Ectodermal cell (in vitro differentiated cells): ENCODE results near the gene ZNF277.
A peak's percentile ranks its signal among the peaks of the same experiment; 100 is the strongest.

ENCODE experiments used
- H3K27ac ChIP-seq: 2 replicates; pipeline ENCODE4 v1.7.0; 2013; ENCODE audit warnings: mild to moderate bottlenecking, low read depth, low read length; ENCODE audit not compliant: insufficient read depth, poor library complexity, severe bottlenecking
- H3K27me3 ChIP-seq: 2 replicates; pipeline ENCODE4 v1.7.0; 2013; ENCODE audit warnings: mild to moderate bottlenecking, low read length; ENCODE audit not compliant: insufficient read depth, control insufficient read depth, poor library complexity, severe bottlenecking
- H3K36me3 ChIP-seq: one replicate; pipeline ENCODE4 v1.7.0; 2013; ENCODE audit warnings: low read length; ENCODE audit not compliant: control insufficient read depth, insufficient read depth
- H3K4me1 ChIP-seq: one replicate; pipeline ENCODE4 v1.7.0; 2013; ENCODE audit warnings: low read length; ENCODE audit not compliant: control insufficient read depth, insufficient read depth
- H3K4me3 ChIP-seq: 2 replicates; pipeline ENCODE4 v1.7.0; 2013; ENCODE audit warnings: low read depth, low read length, control low read depth; ENCODE audit not compliant: insufficient read depth
- H3K9me3 ChIP-seq: 2 replicates; pipeline ENCODE4 v1.7.0; 2013; ENCODE audit warnings: mild to moderate bottlenecking, low read length, moderate library complexity; ENCODE audit not compliant: control insufficient read depth
- WGBS, 2 experiments: methylation state at CpG; one replicate each; pipeline ENCODE4 v1.1.7; 2013; ENCODE audit warnings: missing lambda C conversion rate in 2 of 2; 5-methylcytosine and 5-hydroxymethylcytosine counted together

Gene ZNF277

GRCh38 chr7:112199035-112199655 is 7.3 kb upstream of the ZNF277 start:
- Histone ChIP-seq H3K4me3 (no peak overlapping the region), H3K4me1 (peaks cover 7% of the 10 kb centered on the region), H3K9me3 (no peaks in the 10 kb centered on the region), H3K36me3 (no peaks in the 10 kb centered on the region), H3K27ac (no peak overlapping the region), H3K27me3 (no peaks in the 10 kb centered on the region)
- WGBS, 2 experiments, result 88 to 89% methylated on average over 2 of the region's 2 CpGs

DNA sequence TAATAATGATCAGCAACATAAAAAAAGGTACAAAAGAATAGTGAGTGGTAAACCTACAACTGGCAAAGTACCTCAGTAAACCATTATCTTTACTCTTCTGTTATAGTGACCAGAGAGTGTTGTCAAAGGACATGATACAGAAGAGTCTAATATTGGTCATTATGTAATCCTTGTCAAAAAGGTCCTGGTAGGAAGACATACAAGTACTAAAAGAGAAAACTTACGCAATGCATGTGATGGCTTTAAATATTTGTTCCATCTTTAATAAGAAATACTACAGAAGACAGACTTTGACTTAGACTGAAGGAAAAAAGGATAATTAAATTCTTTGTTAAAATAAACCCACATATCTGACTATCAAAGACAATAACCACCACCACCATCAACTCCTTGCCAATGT is 6.8 kb upstream of the ZNF277 start:
- no peak overlapping the region for H3K4me3 ChIP-seq
- 100% methylated on average over 1 of the region's 1 CpG; no CpG with 5 or more reads in 1 of the 2 experiments for WGBS, 2 experiments
- peaks cover 7% of the 10 kb centered on the region for H3K4me1 ChIP-seq
- no peak overlapping the region for H3K27ac ChIP-seq
- no peaks in the 10 kb centered on the region for H3K9me3 ChIP-seq
- H3K27me3 ChIP-seq, result no peaks in the 10 kb centered on the region
- no peaks in the 10 kb centered on the region for H3K36me3 ChIP-seq

GRCh38 chr7:112201411-112201810 is 5.1 kb upstream of the ZNF277 start:
- Histone ChIP-seq H3K4me1 (peaks cover 7% of the 10 kb centered on the region), H3K27ac (no peak overlapping the region)
- WGBS, 2 experiments, result 96% methylated on average over 4 to 6 of the region's 6 CpGs

DNA sequence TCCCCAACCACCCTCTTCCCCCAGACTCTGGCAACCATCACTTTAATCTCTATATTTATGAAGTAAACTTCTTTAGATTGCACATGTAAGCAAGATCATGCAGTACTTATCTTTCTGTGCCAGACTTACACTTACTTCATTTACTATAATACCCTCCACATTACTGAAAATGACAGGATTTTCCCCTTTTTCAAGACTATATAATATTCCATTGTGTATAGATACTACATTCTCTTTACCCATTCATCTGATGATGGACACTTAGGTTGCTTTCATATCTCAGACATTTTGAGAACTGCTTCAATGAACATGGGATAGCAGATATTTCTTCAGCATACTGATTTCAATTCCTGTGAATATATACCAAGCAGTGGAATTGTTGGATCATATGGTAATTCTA is 4.7 kb upstream of the ZNF277 start:
- H3K27me3 ChIP-seq, result no peaks in the 10 kb centered on the region
- no peaks in the 10 kb centered on the region for H3K9me3 ChIP-seq
- no peak overlapping the region for H3K27ac ChIP-seq
- peaks cover 7% of the 10 kb centered on the region for H3K4me1 ChIP-seq
- H3K4me3 ChIP-seq, result no peak overlapping the region
- no peaks in the 10 kb centered on the region for H3K36me3 ChIP-seq

More at GRCh38 chr7:112201411-112201810, 5.1 kb upstream of the ZNF277 start:
- Histone ChIP-seq H3K4me3 (no peak overlapping the region), H3K9me3 (no peaks in the 10 kb centered on the region), H3K27me3 (no peaks in the 10 kb centered on the region), H3K36me3 (no peaks in the 10 kb centered on the region)

DNA sequence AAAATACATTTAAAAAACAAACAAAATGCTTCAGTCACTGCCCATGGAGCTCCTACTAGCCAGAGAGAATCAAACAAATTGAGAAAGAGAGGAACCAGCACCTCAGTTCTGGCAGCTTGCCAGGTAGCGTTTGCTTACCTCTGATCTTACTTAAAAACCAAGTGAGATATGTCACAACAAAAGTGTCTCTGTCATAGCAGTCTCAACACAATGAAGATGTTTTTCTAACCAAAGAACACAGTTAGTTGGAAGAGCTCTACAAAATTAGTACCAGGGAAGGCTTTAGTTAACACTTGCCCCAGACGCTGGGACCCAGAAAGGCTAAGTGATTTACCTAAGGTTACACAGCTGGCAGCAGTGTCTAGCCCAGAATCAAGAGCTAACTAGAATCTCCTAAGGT is 3.7 kb upstream of the ZNF277 start:
- no peaks in the 10 kb centered on the region for H3K27me3 ChIP-seq
- no peak overlapping the region for H3K27ac ChIP-seq
- no peaks in the 10 kb centered on the region for H3K9me3 ChIP-seq
- no peak overlapping the region for H3K4me3 ChIP-seq
- peaks cover 7% of the 10 kb centered on the region for H3K4me1 ChIP-seq
- H3K36me3 ChIP-seq, result no peaks in the 10 kb centered on the region
- 81 to 89% methylated on average over 2 of the region's 2 CpGs for WGBS, 2 experiments

GRCh38 chr7:112203365-112203739 is 3.1 kb upstream of the ZNF277 start:
- Histone ChIP-seq H3K4me1 (peaks cover 7% of the 10 kb centered on the region), H3K27ac (no peak overlapping the region), H3K4me3 (no peak overlapping the region), H3K9me3 (no peaks in the 10 kb centered on the region), H3K27me3 (no peaks in the 10 kb centered on the region), H3K36me3 (no peaks in the 10 kb centered on the region)
- WGBS, 2 experiments, result 50% methylated on average over 2 of the region's 4 CpGs; no CpG with 5 or more reads in 1 of the 2 experiments

GRCh38 chr7:112204499-112205342 is 1.8 kb upstream of the ZNF277 start:
- Histone ChIP-seq H3K9me3 (no peaks in the 10 kb centered on the region), H3K4me3 (peak overlapping the region; percentile 98), H3K27ac (no peak overlapping the region), H3K4me1 (peaks cover 7% of the 10 kb centered on the region), H3K27me3 (no peaks in the 10 kb centered on the region), H3K36me3 (no peaks in the 10 kb centered on the region)
- 0 to 1% methylated on average over 10 to 14 of the region's 14 CpGs for WGBS, 2 experiments

DNA sequence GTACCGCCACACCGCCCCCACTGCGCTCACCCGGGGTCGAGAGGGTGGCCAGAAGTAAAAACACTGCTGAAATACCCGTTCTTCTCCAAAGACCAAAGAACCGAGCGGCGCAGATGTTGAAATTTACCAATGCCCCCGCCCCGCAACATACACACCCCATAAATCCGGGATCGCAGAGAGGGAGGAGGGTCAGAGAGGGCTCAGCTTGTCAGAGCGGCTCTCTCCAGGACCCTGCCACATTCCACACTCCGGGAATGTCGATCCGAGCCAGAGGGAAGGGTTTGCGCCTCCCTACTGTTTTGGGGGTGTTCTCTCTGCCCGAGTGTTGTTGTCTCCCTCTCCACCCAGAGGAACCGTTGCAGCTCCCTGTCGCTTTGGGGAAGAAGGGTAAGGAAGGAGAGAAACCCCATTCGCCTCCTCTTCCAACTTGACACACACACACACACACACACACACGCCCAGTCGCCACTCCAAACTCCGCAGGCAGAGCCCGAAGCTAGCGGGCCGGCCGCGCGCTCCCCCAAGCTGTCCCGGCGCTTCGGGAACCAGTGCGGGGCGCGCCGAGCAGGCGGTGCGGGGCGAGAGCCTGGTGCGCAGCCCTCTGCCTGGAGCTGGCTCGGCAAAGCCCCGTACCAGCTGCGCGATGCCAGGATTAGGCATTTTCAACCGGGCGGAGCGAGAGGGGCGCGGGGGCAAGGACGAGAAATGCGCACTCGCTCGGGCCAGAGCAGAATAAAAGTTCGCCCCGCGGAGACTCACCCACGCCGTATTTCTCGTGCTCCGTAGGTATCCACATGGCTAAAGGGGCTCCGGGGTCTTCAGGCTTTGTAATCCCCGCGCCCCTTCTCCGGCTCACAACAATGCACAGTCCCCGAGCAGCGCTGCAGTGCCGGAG is 905 bp upstream of the ZNF277 start:
- Histone ChIP-seq H3K4me3 (peak overlapping the region; percentile 98), H3K27ac (peak overlapping the region; percentile 88), H3K27me3 (no peaks in the 10 kb centered on the region), H3K4me1 (peaks cover 7% of the 10 kb centered on the region), H3K36me3 (no peaks in the 10 kb centered on the region), H3K9me3 (no peaks in the 10 kb centered on the region)
- 0% methylated on average over 66 to 69 of the region's 69 CpGs for whole genome bisulfite sequencing, 2 experiments

- Histone ChIP-seq H3K4me1 (peaks cover 7% of the 10 kb centered on the region), H3K9me3 (no peaks in the 10 kb centered on the region), H3K27me3 (no peaks in the 10 kb centered on the region), H3K4me3 (peak overlapping the region; percentile 98), H3K36me3 (no peaks in the 10 kb centered on the region), H3K27ac (peak overlapping the region; percentile 38)
- WGBS, 2 experiments, result 2 to 4% methylated on average over 14 of the region's 14 CpGs
Measured at GRCh38 chr7:112206991-112207592, 597 bp downstream of the ZNF277 start.
